SK-N-MC (cell line): Measurements from ENCODE around the gene HTD2.

Source experiments
- EZH2 ChIP-seq: fragments of 200-600 bp; sonication (generic); IDR thresholded peaks from one replicate; pipeline ENCODE4 v1.6.1; 2017; ENCODE audit warnings: antibody characterized with exemption
- POLR2AphosphoS5 ChIP-seq: IDR thresholded peaks from 2 replicates; pipeline ENCODE4 v1.6.1; 2012; ENCODE audit warnings: mild to moderate bottlenecking, low read depth, low read length, borderline replicate concordance

- TF ChIP-seq POLR2AphosphoS5, result no peak
- TF ChIP-seq EZH2, result no peak
Measured at GRCh38 chr3:58352626-58353025, 46.3 kb downstream of the HTD2 start.
